MM.1S (cell line): ENCODE data around the gene KCNK4.

ENCODE experiments used
- EZH2 ChIP-seq: fragments of 300-600 bp; sonication (generic); optimal IDR thresholded peaks from 2 replicates; pipeline ENCODE3; 2017; ENCODE audit warnings: low read depth, mild to moderate bottlenecking, antibody characterized with exemption, low read length, mixed read lengths
- EZH2phosphoT487 ChIP-seq: fragments of 300-600 bp; sonication (generic); IDR thresholded peaks from 2 replicates; pipeline ENCODE4 v1.6.1; 2018; ENCODE audit warnings: antibody characterized with exemption, low read length
- TF ChIP-seq, protein P1 (sequence below): fragments of 300-600 bp; sonication (generic); IDR thresholded peaks from 2 replicates; pipeline ENCODE4 v1.5.1; 2016; ENCODE audit warnings: antibody characterized with exemption, low read length, mixed read lengths

DNA sequence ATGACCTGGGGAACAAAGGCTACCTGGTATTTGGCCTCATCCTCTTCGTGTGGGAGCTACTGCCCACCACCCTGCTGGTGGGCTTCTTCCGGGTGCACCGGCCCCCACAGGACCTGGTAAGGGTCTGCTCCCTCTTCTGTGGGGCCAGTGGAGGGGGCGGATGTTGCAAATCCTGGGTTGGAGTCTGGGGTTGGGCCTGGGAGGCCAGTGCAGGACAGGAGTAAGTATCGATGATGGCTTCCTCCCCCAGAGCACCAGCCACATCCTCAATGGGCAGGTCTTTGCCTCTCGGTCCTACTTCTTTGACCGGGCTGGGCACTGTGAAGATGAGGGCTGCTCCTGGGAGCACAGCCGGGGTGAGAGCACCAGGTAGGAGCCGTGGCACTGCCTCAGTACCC, 2.8 kb upstream of the KCNK4 start:
- TF ChIP-seq EZH2phosphoT487 (no peak), EZH2 (no peak)
- TF ChIP-seq, protein P1, sequence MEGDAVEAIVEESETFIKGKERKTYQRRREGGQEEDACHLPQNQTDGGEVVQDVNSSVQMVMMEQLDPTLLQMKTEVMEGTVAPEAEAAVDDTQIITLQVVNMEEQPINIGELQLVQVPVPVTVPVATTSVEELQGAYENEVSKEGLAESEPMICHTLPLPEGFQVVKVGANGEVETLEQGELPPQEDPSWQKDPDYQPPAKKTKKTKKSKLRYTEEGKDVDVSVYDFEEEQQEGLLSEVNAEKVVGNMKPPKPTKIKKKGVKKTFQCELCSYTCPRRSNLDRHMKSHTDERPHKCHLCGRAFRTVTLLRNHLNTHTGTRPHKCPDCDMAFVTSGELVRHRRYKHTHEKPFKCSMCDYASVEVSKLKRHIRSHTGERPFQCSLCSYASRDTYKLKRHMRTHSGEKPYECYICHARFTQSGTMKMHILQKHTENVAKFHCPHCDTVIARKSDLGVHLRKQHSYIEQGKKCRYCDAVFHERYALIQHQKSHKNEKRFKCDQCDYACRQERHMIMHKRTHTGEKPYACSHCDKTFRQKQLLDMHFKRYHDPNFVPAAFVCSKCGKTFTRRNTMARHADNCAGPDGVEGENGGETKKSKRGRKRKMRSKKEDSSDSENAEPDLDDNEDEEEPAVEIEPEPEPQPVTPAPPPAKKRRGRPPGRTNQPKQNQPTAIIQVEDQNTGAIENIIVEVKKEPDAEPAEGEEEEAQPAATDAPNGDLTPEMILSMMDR: no peak
